Neutrophil (primary cell): ENCODE measurements around the gene VRK3.
A peak's percentile ranks its signal among the peaks of the same experiment; 100 is the strongest.

Source experiments
- H3K27ac ChIP-seq: fragments of 200-600 bp; sonication (generic); 2 replicates; pipeline ENCODE4 v1.5.1; 2016; ENCODE audit warnings: mild to moderate bottlenecking, moderate library complexity
- H3K27me3 ChIP-seq: fragments of 200-600 bp; sonication (generic); 2 replicates; pipeline ENCODE4 v1.6.0; 2016; ENCODE audit warnings: mild to moderate bottlenecking
- H3K36me3 ChIP-seq: fragments of 200-600 bp; sonication (generic); 2 replicates; pipeline ENCODE4 v1.5.1; 2017
- H3K4me1 ChIP-seq, 2 experiments: fragments of 200-600 bp in 1 of 2; sonication (generic) in 1 of 2; 1 replicate in 1 of 2; 2 replicates in 1 of 2; pipeline versions ENCODE4 v1.5.1 to v1.6.1; 2013 to 2016; ENCODE audit warnings: low read depth in 1 of 2, low read length in 1 of 2, mild to moderate bottlenecking in 1 of 2, moderate library complexity in 1 of 2; ENCODE audit not compliant: control insufficient read depth in 1 of 2, insufficient read depth in 1 of 2
- H3K4me3 ChIP-seq, 2 experiments: fragments of 200-600 bp in 1 of 2; sonication (generic) in 1 of 2; 1 replicate in 1 of 2; 2 replicates in 1 of 2; pipeline ENCODE4 v1.5.1; 2013 to 2016; ENCODE audit warnings: low read depth in 1 of 2, low read length in 1 of 2, mild to moderate bottlenecking in 1 of 2, moderate library complexity in 1 of 2
- H3K9me3 ChIP-seq: fragments of 200-600 bp; sonication (generic); 2 replicates; pipeline ENCODE4 v1.5.1; 2016
- TF ChIP-seq, protein P1 (sequence below): fragments of 200-600 bp; sonication (generic); IDR thresholded peaks from 2 replicates; pipeline ENCODE4 v1.5.1; 2016; ENCODE audit warnings: antibody characterized with exemption

Gene VRK3

DNA sequence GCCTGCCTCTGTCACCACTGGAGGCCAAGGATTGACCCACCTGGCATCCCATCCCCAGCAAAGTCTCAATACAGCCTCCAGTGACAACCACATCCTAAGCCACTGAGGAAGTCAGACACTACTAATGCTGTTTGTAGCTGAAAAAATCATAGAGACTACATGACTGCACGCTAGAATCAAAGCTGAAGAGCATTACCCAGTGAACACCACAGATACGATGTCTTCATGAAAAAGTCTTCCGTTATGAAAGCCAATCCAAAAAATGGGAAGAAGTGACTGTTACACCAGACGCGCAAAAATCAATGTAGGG lies 84.7 kb downstream of the VRK3 start:
- H3K4me3 ChIP-seq, result no peak overlapping the region
- no peaks in the 10 kb centered on the region for H3K9me3 ChIP-seq
- TF ChIP-seq, protein P1, sequence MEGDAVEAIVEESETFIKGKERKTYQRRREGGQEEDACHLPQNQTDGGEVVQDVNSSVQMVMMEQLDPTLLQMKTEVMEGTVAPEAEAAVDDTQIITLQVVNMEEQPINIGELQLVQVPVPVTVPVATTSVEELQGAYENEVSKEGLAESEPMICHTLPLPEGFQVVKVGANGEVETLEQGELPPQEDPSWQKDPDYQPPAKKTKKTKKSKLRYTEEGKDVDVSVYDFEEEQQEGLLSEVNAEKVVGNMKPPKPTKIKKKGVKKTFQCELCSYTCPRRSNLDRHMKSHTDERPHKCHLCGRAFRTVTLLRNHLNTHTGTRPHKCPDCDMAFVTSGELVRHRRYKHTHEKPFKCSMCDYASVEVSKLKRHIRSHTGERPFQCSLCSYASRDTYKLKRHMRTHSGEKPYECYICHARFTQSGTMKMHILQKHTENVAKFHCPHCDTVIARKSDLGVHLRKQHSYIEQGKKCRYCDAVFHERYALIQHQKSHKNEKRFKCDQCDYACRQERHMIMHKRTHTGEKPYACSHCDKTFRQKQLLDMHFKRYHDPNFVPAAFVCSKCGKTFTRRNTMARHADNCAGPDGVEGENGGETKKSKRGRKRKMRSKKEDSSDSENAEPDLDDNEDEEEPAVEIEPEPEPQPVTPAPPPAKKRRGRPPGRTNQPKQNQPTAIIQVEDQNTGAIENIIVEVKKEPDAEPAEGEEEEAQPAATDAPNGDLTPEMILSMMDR, result no peak
- H3K4me1 ChIP-seq, result peaks cover 0 to 5% of the 10 kb centered on the region in 2 experiments
- H3K27ac ChIP-seq, result no peak overlapping the region
- no peaks in the 10 kb centered on the region for H3K36me3 ChIP-seq
- peaks cover 5% of the 10 kb centered on the region for H3K27me3 ChIP-seq

DNA sequence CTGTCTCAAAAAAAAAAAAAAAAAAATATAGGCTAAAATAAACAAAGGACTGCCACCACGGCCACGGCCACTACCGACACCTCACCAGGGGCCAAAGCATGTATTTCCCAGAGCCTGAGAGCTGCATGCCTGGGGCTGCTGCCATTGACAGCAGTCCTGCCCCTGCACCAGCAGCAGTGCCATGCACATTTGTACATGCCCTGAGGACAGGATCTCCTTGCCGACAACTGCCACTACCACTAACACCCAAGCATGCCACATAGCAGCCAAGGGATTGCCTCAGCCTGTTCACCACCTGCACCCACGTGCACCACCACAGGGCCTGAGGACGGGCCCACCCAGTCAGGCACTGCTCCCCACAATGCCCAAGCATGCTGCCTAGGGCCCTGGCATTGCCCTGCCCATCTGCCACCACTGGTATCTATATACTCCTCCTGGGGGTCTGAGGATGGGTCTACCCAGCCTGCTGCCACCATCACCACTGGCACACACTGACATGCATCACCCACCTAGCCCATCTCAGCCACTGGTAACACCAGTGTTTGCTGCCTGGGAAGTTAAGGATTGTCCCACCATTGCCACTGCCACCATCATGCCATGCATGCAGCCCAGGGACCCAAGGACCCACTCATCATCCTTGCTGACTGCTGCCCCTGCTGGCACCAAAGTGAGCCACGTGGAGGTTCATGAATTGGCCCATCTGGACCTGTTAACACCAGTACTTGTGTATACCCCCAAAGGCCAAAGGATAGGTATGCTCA lies 85.3 kb downstream of the VRK3 start:
- Histone ChIP-seq H3K9me3 (no peaks in the 10 kb centered on the region), H3K36me3 (no peaks in the 10 kb centered on the region), H3K27me3 (peaks cover 5% of the 10 kb centered on the region), H3K27ac (no peak overlapping the region), H3K4me3 (no peak overlapping the region), H3K4me1 (peaks cover 0 to 5% of the 10 kb centered on the region in 2 experiments)
- TF ChIP-seq, protein P1, result no peak

DNA sequence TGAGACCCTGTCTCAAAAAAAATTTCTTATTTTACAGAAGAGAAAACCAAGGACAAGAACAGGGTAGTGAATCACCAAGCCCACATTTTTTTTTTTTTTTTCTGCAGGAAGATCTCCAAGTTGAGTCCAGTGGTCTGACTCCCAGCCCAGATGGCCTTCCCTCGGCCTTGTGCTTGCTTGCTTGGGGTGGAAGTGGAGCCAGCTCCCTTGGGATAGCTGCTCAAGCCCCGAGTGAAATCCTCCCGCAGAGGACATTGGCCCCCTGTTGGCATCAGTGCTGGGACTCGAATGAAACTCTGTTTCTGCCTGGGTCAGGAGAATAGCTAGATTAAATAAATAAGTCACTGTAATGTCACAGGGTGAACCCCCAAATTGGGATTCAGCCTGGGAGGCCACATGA lies 86.5 kb downstream of the VRK3 start:
- Histone ChIP-seq H3K4me3 (no peak overlapping the region), H3K36me3 (no peaks in the 10 kb centered on the region), H3K27me3 (peaks cover 5% of the 10 kb centered on the region), H3K9me3 (no peaks in the 10 kb centered on the region), H3K4me1 (peaks cover 0 to 5% of the 10 kb centered on the region in 2 experiments), H3K27ac (no peak overlapping the region)
- TF ChIP-seq, protein P1, result no peak

DNA sequence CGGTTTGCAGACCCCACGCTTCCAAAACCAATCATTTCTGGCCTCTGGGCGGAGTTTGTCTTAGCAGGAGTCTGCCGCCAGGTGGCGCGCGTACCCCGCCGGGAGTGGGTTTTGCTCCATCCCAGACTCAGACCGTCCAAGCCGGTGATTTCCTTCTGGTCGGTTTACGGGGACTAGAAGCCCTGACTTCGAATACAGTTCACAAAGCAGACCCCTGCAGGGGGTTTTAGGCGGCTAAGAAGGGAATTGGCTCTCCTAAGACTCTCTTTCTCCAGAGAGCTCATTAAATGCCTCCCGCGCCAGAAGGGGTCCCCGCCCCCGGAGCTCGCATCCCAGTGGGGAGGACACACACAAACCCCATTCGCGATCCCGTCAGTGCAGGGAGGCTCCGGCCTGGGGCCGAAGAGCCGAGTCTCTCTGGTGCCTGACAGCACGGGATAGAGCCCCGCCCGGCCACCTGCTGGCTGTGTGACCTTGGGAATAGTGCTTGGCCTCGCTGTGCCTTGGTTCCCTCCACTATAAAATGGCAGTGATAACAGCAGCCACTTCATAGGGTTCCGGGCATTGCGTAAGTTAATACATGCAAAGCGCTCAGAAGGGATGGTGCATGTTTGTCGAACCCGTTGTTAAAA lies 87.3 kb downstream of the VRK3 start:
- H3K9me3 ChIP-seq, result no peaks in the 10 kb centered on the region

DNA sequence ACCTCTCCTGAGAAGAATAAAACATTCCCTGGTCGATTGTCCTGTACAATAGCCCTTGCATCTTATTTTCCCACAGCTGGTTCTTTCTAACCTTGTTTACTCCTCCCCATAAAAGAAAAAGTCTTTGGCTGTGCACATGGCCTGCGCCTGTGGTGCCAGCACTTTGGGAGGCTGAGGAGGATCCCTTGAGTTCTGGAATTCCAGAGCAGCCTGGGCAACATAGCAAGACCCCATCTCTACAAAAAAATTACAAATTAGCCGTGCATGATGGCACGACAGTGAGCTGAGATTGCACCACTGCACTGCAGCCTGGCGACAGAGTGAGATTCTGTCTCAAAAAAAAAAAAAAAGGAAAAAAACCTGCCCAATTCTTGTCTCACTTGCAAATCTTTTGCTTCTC lies 88.6 kb downstream of the VRK3 start:
- Histone ChIP-seq H3K27ac (no peak overlapping the region), H3K9me3 (no peaks in the 10 kb centered on the region), H3K36me3 (no peaks in the 10 kb centered on the region), H3K4me3 (no peak overlapping the region), H3K4me1 (peaks cover 0 to 5% of the 10 kb centered on the region in 2 experiments), H3K27me3 (peaks cover 9% of the 10 kb centered on the region)
- TF ChIP-seq, protein P1, result no peak

More for the DNA sequence above, 87.3 kb downstream of the VRK3 start:
- H3K27me3 ChIP-seq, result peaks cover 6% of the 10 kb centered on the region
- no peak overlapping the region for H3K27ac ChIP-seq
- TF ChIP-seq, protein P1, result peak; percentile 92
- H3K4me1 ChIP-seq, result peaks cover 0 to 5% of the 10 kb centered on the region in 2 experiments
- no peak overlapping the region for H3K4me3 ChIP-seq
- H3K36me3 ChIP-seq, result no peaks in the 10 kb centered on the region
